Measurements from ENCODE around the gene SLC10A7. TPM values are rescaled to one million over a fixed set of nuclear protein-coding genes. Genes with fewer than 3 reads are reported as not detected.

SLC10A7 gene
- total and polyA plus RNA-seq, 2 of the 8 experiments (the other 6 are each of a cell fraction or from before 2014, with no cell fraction given), result 2.5 to 2.9 TPM

GRCh38 chr4:146269228-146269653 is 252.5 kb downstream of the SLC10A7 start (continued):
- TF ChIP-seq GABPA (IDR thresholded peaks at IDR 0.05; ENCODE audit: borderline replicate concordance, insufficient read depth, low read length), result no peak
- TF ChIP-seq JUND (IDR thresholded peaks at IDR 0.05; ENCODE audit: low read length), result no peak
- no peak for TF ChIP-seq TAF1 (IDR thresholded peaks at IDR 0.05; ENCODE audit: low read depth, low read length)
- TF ChIP-seq SIN3A (conservative IDR thresholded peaks at IDR 0.05 in 1 of 2, IDR thresholded peaks at IDR 0.05 in 1 of 2; ENCODE audit: low read depth in 1 of 2, low read length in 2 of 2), result no peak
- TF ChIP-seq NRF1 (IDR thresholded peaks at IDR 0.05; ENCODE audit: low read depth, low read length), result no peak
